HL-60/S4 (cell line): ENCODE data around the gene PLAC9.

Source experiments
- in situ Hi-C: fragments of 300-500 bp; cut with MboI; formaldehyde crosslinking; loops from 2 replicates; pipeline ENCODE4 v1.14.3; 2022; ENCODE audit warnings: low sequenced_read_pairs

Gene PLAC9

GRCh38 chr10:80137031-80137862 lies 4.7 kb downstream of the PLAC9 start:
- in situ Hi-C loops = loop anchor here (25.0 kb wide), 1 partner anchor 625 kb away; the partner anchor contains the start of gene EIF5AL1

DNA sequence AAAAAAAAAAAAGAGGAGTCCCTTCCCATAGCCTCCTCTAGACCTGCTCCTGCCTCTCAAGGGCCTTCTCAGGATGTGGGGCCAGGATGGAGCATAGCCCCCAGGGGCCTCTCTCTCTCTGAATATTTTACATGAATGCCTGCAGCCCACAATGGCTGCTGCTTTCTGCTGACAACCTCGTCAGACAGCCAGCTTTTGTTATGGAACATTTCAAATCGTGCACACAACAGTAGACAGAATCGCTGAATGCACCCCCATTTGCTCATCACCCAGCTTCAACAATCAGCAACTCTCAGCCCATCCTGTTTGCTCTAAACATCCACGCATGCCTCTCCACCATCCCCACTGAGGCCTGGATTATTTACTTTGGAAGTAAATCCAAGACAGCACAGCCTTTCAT lies 5.4 kb downstream of the PLAC9 start:
- in situ Hi-C loops = loop anchor here (25.0 kb wide), 1 partner anchor 626 kb away; the partner anchor contains the start of gene EIF5AL1

GRCh38 chr10:80139265-80139664 lies 6.7 kb downstream of the PLAC9 start:
- in situ Hi-C loops = loop anchor here (25.0 kb wide), 1 partner anchor 627 kb away; the partner anchor contains the start of gene EIF5AL1

DNA sequence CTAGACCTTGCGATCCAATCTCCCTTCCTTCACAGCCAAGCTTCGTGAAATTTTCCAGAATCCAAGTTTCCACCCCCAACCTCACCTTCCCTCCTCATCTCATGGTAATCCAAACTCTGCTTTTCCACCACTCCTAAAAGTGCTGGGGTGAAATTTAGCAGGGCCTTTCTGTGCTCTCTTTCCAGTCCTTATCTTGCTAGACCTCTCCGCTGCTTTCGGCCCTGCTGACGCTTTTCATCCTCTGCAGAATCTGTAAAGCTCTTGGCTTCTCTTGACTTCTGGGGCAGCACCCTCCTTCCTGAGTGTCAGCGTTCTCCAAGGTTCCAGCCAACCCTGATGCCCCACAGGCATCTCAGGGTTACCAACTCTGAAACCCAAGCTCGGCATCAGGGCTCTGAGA lies 7.7 kb downstream of the PLAC9 start:
- in situ Hi-C loops = loop anchor here (25.0 kb wide), 1 partner anchor 628 kb away; the partner anchor contains the start of gene EIF5AL1

- in situ Hi-C loops = loop anchor here (25.0 kb wide), 1 partner anchor 630 kb away; the partner anchor contains the start of gene EIF5AL1
Observed at GRCh38 chr10:80141696-80142460, 9.3 kb downstream of the PLAC9 start.

- in situ Hi-C loops = loop anchor here (25.0 kb wide), 1 partner anchor 632 kb away; the partner anchor contains the start of gene EIF5AL1
Observed at GRCh38 chr10:80144067-80144695, 11.7 kb downstream of the PLAC9 start.

GRCh38 chr10:80144696-80145131 lies 12.2 kb downstream of the PLAC9 start:
- in situ Hi-C loops = loop anchor here (25.0 kb wide), 1 partner anchor 632 kb away; the partner anchor contains the start of gene EIF5AL1

DNA sequence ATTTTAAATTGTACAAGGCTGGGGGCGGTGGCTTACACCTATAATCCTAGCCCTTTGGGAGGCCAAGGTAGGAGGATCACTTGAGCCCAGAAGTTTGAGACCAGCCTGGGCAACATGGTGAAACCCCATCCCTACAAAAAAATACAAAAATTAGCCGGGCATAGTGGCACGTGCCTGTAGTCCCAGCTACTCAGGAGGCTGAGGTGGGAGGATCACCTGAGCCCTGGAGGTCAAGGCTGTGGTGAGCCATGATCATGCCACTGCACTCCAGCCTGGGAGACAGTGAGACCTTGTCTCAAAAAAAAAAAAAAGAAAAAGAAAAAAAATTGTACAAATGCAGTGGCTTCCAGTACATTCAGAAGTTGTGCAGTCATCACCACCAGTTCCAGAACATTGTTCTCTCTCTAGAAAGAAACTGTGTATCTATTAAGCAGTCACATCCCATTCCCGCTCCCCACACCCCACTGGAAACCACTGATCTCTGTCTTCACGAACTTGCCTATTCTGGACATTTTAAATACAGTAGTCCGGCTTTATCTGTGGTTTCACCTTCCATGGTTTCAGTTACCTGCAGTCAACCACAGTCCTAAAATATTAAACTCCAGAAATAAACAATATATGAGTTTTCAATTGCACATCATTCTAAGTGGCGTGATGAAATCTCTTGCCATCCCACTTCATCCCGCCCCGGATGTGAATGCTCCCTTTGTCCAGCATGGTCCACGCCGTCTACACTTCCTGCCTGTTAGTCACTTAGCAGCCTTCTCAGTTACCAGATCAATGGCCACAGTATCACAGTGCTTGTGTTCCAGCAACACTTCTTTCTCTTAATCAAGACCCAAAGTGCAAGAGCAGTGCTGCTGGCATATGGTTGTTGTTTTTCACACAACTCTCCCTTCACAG lies 13.1 kb downstream of the PLAC9 start:
- in situ Hi-C loops = loop anchor here (25.0 kb wide), 1 partner anchor 633 kb away; the partner anchor contains the start of gene EIF5AL1

- in situ Hi-C loops = loop anchor here (25.0 kb wide), 1 partner anchor 635 kb away; the partner anchor contains the start of gene EIF5AL1
Observed at GRCh38 chr10:80146918-80147317, 14.4 kb downstream of the PLAC9 start.

GRCh38 chr10:80148166-80148805 lies 15.8 kb downstream of the PLAC9 start:
- in situ Hi-C loops = loop anchor here (25.0 kb wide), 1 partner anchor 636 kb away; the partner anchor contains the start of gene EIF5AL1

GRCh38 chr10:80149123-80149522 lies 16.6 kb downstream of the PLAC9 start:
- in situ Hi-C loops = loop anchor here (25.0 kb wide), 1 partner anchor 637 kb away; the partner anchor contains the start of gene EIF5AL1

GRCh38 chr10:80150172-80150571 lies 17.6 kb downstream of the PLAC9 start:
- in situ Hi-C loops = loop anchor here (5.0 kb wide), 1 partner anchor 67 kb away; no protein-coding TSS in a partner anchor

DNA sequence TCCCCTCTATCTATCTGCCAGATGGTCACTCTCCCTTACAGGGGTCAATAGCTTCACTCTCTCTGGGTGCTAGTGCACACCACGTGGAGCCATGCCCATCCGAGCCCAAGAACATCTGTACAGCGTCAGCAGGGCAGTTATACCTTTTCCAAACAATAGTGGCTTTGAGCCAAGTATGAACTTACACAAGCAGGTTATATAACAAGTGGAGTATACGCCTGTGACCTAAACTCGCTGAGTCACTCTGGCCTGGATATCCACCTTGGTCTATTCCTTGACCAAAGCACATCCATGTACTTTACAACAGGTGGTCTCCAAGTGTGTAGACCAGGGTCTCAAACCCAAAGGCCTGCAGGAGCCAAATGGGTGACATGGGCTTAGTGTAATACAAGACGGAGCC lies 20.3 kb downstream of the PLAC9 start:
- in situ Hi-C loops = loop anchor here (5.0 kb wide), 1 partner anchor 64 kb away; no protein-coding TSS in a partner anchor

- in situ Hi-C loops = loop anchor here (5.0 kb wide), 1 partner anchor 64 kb away; no protein-coding TSS in a partner anchor
Observed at GRCh38 chr10:80153460-80153859, 20.9 kb downstream of the PLAC9 start.

GRCh38 chr10:80154626-80154977 lies 22.1 kb downstream of the PLAC9 start:
- in situ Hi-C loops = loop anchor here (5.0 kb wide), 1 partner anchor 63 kb away; no protein-coding TSS in a partner anchor

- in situ Hi-C loops = loop anchor here (5.0 kb wide), 1 partner anchor 62 kb away; no protein-coding TSS in a partner anchor
Observed at GRCh38 chr10:80154978-80155695, 22.6 kb downstream of the PLAC9 start.

DNA sequence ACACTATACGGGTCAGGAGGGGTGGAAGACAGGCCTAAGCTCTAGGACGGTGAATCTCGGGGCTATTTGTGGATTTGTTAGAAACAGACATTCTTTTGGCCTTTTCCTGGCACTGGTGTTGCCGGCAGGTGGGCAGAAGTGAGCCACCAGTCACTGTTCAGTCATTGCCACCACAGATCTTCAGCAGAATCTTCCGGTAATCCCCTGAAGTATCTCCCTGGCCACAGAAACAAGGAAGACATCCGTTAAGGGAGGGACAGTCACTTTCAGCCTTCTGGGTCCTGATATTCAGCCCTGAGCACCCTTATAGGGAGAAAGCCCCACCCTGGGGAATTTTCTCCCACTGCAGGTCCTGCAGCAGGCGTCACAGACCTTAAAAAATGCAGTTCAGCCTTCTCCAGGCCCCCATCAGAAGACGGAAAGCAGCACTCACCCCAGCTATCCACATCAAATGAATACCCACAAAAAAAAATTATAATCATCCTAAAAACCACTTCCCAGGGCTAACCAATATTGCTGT lies 23.2 kb downstream of the PLAC9 start:
- in situ Hi-C loops = no loop called here

DNA sequence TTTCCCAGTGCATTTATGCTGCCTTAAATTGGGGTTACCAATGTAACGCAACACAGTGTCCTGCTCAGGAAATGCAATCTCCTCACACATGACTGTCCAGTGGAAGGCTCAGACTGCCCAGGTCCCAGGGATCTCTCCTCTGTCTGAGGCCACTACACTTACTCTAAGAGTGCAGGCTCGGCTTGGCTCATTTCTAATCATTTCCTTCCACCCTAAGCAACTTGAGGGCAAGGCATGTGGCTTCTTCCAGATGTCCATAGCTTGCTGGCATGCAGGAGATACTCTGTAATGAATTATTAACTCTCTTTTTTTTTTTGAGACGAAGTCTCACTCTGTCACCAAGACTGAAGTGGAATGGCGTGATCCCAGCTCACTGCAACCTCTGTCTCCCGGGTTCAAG lies 23.7 kb downstream of the PLAC9 start:
- in situ Hi-C loops = no loop called here
